ENCODE results near the gene PRLR. TPM values are rescaled to one million over a fixed set of nuclear protein-coding genes. Genes with fewer than 3 reads are reported as not detected.

PRLR gene
- total and polyA plus RNA-seq, 10 of the 15 experiments (the other 5 are each of a cell fraction or from before 2014, with no cell fraction given): 0.03 to 8.1 (median 0.20) TPM

DNA sequence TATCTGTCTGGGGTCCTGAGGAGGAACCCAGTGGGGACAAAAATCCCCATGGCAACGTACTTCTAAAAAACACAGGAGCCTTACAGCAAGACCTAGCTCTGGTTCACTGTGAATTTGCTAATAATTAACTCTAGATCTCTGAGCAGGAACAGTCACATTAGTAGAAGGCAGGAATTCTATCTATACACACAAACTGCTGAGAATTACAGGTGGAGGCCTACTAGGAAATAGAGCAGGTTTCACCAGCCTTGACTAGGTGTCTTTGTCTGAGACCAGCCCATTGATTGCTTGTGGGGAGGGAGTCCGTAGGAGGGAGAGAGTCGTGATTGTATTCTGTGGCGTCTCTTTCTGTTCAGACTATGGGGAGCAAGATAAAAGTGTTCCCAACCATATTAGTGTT, 44.8 kb downstream of the PRLR start:
- Histone ChIP-seq H3K27me3 (replicated peaks in 1 of 2; ENCODE audit: control insufficient read depth in 2 of 2, insufficient read depth in 2 of 2, low read length in 1 of 2) (no peaks in the 10 kb centered on the region), H3K9ac (ENCODE audit: control insufficient read depth, insufficient read depth, low read length) (no peak overlapping the region), H3K4me3 (no peak overlapping the region), H3K4me2 (ENCODE audit: control insufficient read depth, insufficient read depth) (no peak overlapping the region), H3K4me1 (ENCODE audit: control insufficient read depth, insufficient read depth, low read length) (no peaks in the 10 kb centered on the region), H3K36me3 (ENCODE audit: control insufficient read depth in 2 of 2, insufficient read depth in 2 of 2, low read length in 1 of 2) (no peaks in the 10 kb centered on the region), H2AFZ (ENCODE audit: control insufficient read depth, low read depth, low read length) (no peak overlapping the region), H3K27ac (ENCODE audit: control insufficient read depth, insufficient read depth) (no peak overlapping the region), H3K79me2 (ENCODE audit: control insufficient read depth, insufficient read depth, low read length) (no peaks in the 10 kb centered on the region), H4K20me1 (ENCODE audit: control insufficient read depth, insufficient read depth) (no peaks in the 10 kb centered on the region), H3K9me3 (replicated peaks; ENCODE audit: control insufficient read depth, insufficient read depth, low read length) (no peaks in the 10 kb centered on the region)
- 45% methylated on average over 4 of the region's 4 CpGs for WGBS (ENCODE audit: insufficient coverage, insufficient replicate concordance, low lambda C conversion rate, missing lambda C conversion rate)
- ChIA-PET RAD21 (ENCODE audit: unreplicated experiment) (interaction anchor here (0.9 to 2.9 kb wide), 8 partner anchors 8 to 47 kb away, joined by 3 to 9 read pairs (median 5); no protein-coding TSS in a partner anchor), SMC1A (ENCODE audit: uncharacterized antibody, unreplicated experiment) (interaction anchor here (0.6 to 5.4 kb wide), 17 partner anchors 9 to 740 kb away, joined by 3 to 27 read pairs (median 4); no protein-coding TSS in a partner anchor), CTCF (interaction anchor here (0.9 to 6.2 kb wide), 7 partner anchors 8 to 96 kb away, joined by 3 to 91 read pairs (median 6); no protein-coding TSS in a partner anchor), POLR2A (interaction anchor here (0.6 kb wide), 1 partner anchor 16 kb away, joined by 3 read pairs; no protein-coding TSS in a partner anchor)
- TF ChIP-seq, protein P1, sequence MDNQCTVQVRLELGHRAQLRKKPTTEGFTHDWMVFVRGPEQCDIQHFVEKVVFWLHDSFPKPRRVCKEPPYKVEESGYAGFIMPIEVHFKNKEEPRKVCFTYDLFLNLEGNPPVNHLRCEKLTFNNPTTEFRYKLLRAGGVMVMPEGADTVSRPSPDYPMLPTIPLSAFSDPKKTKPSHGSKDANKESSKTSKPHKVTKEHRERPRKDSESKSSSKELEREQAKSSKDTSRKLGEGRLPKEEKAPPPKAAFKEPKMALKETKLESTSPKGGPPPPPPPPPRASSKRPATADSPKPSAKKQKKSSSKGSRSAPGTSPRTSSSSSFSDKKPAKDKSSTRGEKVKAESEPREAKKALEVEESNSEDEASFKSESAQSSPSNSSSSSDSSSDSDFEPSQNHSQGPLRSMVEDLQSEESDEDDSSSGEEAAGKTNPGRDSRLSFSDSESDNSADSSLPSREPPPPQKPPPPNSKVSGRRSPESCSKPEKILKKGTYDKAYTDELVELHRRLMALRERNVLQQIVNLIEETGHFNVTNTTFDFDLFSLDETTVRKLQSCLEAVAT (IDR thresholded peaks at IDR 0.05): 0 out of 2 replicates have a peak, but pooled peaks have one; percentile 27
- TF ChIP-seq SREBF2 (IDR thresholded peaks at IDR 0.05; ENCODE audit: low read length): no peak
- no peak for TF ChIP-seq EED (IDR thresholded peaks at IDR 0.05; ENCODE audit: low read depth)
- DNase-seq (ENCODE audit: low read depth, low spot score) (no peak), ATAC-seq (no peak; the same call in 2 of the 3 replicates), FAIRE-seq (no peak)
- intact Hi-C loops (cut with micrococcal nuclease; ENCODE audit: unreplicated experiment) (no loop called here), in situ Hi-C loops (cut with MboI) (no loop called here)
- no TSS peak for BruUV-seq (replicated peaks)

DNA sequence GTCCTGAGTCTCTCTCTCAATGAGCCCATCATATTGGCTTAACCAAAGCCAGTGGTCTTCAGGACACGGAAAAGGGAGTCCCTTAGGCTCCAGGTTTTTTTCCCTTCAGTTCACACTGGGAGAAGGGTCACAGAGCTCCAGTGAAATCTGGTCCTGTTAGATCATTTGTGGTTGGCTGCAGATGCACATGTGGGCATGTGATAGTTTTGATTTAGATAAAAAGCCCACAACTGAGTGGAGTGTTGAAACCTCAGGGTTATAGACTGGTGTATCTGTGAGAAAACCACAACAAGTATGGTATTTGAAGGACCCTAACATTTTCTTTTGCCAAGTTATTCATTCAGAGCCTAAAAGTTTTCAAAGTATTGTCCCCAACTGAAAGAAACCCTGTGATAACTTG, 46.7 kb downstream of the PRLR start:
- H3K4me3 ChIP-seq: no peak overlapping the region
- H3K79me2 ChIP-seq (ENCODE audit: control insufficient read depth, insufficient read depth, low read length): no peaks in the 10 kb centered on the region
- DNase-seq (ENCODE audit: low read depth, low spot score): no peak
- BruUV-seq (replicated peaks): no TSS peak
- H3K27me3 ChIP-seq (replicated peaks in 1 of 2; ENCODE audit: control insufficient read depth in 2 of 2, insufficient read depth in 2 of 2, low read length in 1 of 2): no peaks in the 10 kb centered on the region
- H3K9ac ChIP-seq (ENCODE audit: control insufficient read depth, insufficient read depth, low read length): no peak overlapping the region
- POLR2A ChIA-PET: interaction anchor here (0.6 to 1.1 kb wide), 2 partner anchors 47 to 88 kb away, joined by 3 read pairs; partner anchors contain the start of gene PRLR
- intact Hi-C loops (cut with micrococcal nuclease; ENCODE audit: unreplicated experiment) (loop anchor here (1.0 kb wide), 1 partner anchor 94 kb away; no protein-coding TSS in a partner anchor), in situ Hi-C loops (cut with MboI) (loop anchor here (5.0 kb wide), 1 partner anchor 91 kb away; no protein-coding TSS in a partner anchor)
- peak; percentile 75 for ATAC-seq
- no peaks in the 10 kb centered on the region for H4K20me1 ChIP-seq (ENCODE audit: control insufficient read depth, insufficient read depth)
- H3K4me2 ChIP-seq (ENCODE audit: control insufficient read depth, insufficient read depth): no peak overlapping the region
- WGBS (ENCODE audit: insufficient coverage, insufficient replicate concordance, low lambda C conversion rate, missing lambda C conversion rate): 38% methylated on average over 1 of the region's 1 CpG
- no peaks in the 10 kb centered on the region for H3K9me3 ChIP-seq (replicated peaks; ENCODE audit: control insufficient read depth, insufficient read depth, low read length)
- H3K4me1 ChIP-seq (ENCODE audit: control insufficient read depth, insufficient read depth, low read length): no peaks in the 10 kb centered on the region
- FAIRE-seq: no peak
- CTCF ChIA-PET: interaction anchor here (0.8 to 6.2 kb wide), 23 partner anchors 10 to 743 kb away, joined by 3 to 91 read pairs (median 4); partner anchors contain the start of gene DNAJC21
- no peak overlapping the region for H2AFZ ChIP-seq (ENCODE audit: control insufficient read depth, low read depth, low read length)
- no peak overlapping the region for H3K27ac ChIP-seq (ENCODE audit: control insufficient read depth, insufficient read depth)
- SMC1A ChIA-PET (ENCODE audit: uncharacterized antibody, unreplicated experiment): interaction anchor here (0.6 to 5.4 kb wide), 22 partner anchors 9 to 299 kb away, joined by 3 to 33 read pairs (median 4); no protein-coding TSS in a partner anchor
- H3K36me3 ChIP-seq (ENCODE audit: control insufficient read depth in 2 of 2, insufficient read depth in 2 of 2, low read length in 1 of 2): no peaks in the 10 kb centered on the region
- RAD21 ChIA-PET (ENCODE audit: unreplicated experiment): interaction anchor here (1.0 to 2.2 kb wide), 13 partner anchors 10 to 443 kb away, joined by 3 to 7 read pairs (median 5); partner anchors contain the start of gene PRLR
- no peak for TF ChIP-seq YY1 (IDR thresholded peaks at IDR 0.05; ENCODE audit: low read depth, low read length)
- peak in 1 of 2 experiments; percentile 57; a peak in 3 of 4 replicates for TF ChIP-seq IKZF2 (IDR thresholded peaks at IDR 0.05)
- TF ChIP-seq ASH2L (IDR thresholded peaks at IDR 0.05; ENCODE audit: borderline replicate concordance, low read depth): no peak
- TF ChIP-seq, protein P2, sequence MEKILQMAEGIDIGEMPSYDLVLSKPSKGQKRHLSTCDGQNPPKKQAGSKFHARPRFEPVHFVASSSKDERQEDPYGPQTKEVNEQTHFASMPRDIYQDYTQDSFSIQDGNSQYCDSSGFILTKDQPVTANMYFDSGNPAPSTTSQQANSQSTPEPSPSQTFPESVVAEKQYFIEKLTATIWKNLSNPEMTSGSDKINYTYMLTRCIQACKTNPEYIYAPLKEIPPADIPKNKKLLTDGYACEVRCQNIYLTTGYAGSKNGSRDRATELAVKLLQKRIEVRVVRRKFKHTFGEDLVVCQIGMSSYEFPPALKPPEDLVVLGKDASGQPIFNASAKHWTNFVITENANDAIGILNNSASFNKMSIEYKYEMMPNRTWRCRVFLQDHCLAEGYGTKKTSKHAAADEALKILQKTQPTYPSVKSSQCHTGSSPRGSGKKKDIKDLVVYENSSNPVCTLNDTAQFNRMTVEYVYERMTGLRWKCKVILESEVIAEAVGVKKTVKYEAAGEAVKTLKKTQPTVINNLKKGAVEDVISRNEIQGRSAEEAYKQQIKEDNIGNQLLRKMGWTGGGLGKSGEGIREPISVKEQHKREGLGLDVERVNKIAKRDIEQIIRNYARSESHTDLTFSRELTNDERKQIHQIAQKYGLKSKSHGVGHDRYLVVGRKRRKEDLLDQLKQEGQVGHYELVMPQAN (conservative IDR thresholded peaks at IDR 0.05): no peak
- TF ChIP-seq ETV6 (conservative IDR thresholded peaks at IDR 0.05 in 1 of 2, IDR thresholded peaks at IDR 0.05 in 1 of 2; ENCODE audit: borderline replicate concordance in 1 of 2, low read depth in 1 of 2): no peak
- peak; percentile 40; the same call in 1 of the 2 replicates for TF ChIP-seq NR2F1 (conservative IDR thresholded peaks at IDR 0.05)
- TF ChIP-seq, protein P3, sequence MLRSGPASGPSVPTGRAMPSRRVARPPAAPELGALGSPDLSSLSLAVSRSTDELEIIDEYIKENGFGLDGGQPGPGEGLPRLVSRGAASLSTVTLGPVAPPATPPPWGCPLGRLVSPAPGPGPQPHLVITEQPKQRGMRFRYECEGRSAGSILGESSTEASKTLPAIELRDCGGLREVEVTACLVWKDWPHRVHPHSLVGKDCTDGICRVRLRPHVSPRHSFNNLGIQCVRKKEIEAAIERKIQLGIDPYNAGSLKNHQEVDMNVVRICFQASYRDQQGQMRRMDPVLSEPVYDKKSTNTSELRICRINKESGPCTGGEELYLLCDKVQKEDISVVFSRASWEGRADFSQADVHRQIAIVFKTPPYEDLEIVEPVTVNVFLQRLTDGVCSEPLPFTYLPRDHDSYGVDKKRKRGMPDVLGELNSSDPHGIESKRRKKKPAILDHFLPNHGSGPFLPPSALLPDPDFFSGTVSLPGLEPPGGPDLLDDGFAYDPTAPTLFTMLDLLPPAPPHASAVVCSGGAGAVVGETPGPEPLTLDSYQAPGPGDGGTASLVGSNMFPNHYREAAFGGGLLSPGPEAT (IDR thresholded peaks at IDR 0.05; ENCODE audit: low read depth): peak; percentile 28; the same call in 1 of the 2 replicates
- peak; percentile 65; the same call in 1 of the 2 replicates for TF ChIP-seq IKZF1 (conservative IDR thresholded peaks at IDR 0.05)
